Heart left ventricle (tissue), 16 donors: ENCODE data around the gene TPD52L1. TPM values are rescaled to one million over a fixed set of nuclear protein-coding genes. Genes with fewer than 3 reads are reported as not detected.

Experiments used
- ATAC-seq, 4 donors: fragments of 200-7000 bp; cut with Tn5 transposase; one replicate each; pipeline ENCODE4 v1.9.1; 2020 to 2022; ENCODE audit warnings: moderate library complexity in 4 of 4, mild to moderate bottlenecking in 3 of 4, moderate number of reproducible peaks in 1 of 4
- DNase-seq, 5 donors: peaks; one replicate each; pipeline ENCODE4 v3.0.0-alpha.2; 2020
- H3K27ac ChIP-seq, 12 donors: fragments of 200-600 bp; sonication (generic) in 4 of 12; one replicate each; pipeline versions ENCODE4 v1.5.0 to v1.8.0; 2016 to 2022; ENCODE audit warnings: mild to moderate bottlenecking in 2 of 12
- H3K27me3 ChIP-seq, 9 donors: fragments of 200-600 bp; sonication (generic) in 2 of 9; one replicate each; pipeline versions ENCODE4 v1.5.1 to v1.8.0; 2016 to 2022; ENCODE audit warnings: mild to moderate bottlenecking in 3 of 9
- H3K36me3 ChIP-seq, 9 donors: fragments of 200-600 bp; sonication (generic) in 2 of 9; one replicate each; pipeline versions ENCODE4 v1.5.0 to v1.8.0; 2018 to 2022; ENCODE audit warnings: mild to moderate bottlenecking in 2 of 9
- H3K4me1 ChIP-seq, 12 donors: fragments of 200-600 bp; sonication (generic) in 4 of 12; one replicate each; pipeline versions ENCODE4 v1.5.0 to v1.8.0; 2016 to 2022; ENCODE audit warnings: mild to moderate bottlenecking in 3 of 12
- H3K4me3 ChIP-seq, 12 donors: fragments of 200-600 bp; sonication (generic) in 4 of 12; one replicate each; pipeline versions ENCODE4 v1.5.0 to v1.8.0; 2017 to 2022; ENCODE audit warnings: mild to moderate bottlenecking in 9 of 12, moderate library complexity in 4 of 12
- H3K9me3 ChIP-seq, 12 donors: fragments of 200-600 bp; sonication (generic) in 4 of 12; one replicate each; pipeline versions ENCODE4 v1.5.0 to v1.8.0; 2016 to 2022; ENCODE audit warnings: mild to moderate bottlenecking in 1 of 12
- CTCF ChIP-seq, 12 donors: fragments of 200-600 bp; sonication (generic) in 4 of 12; IDR thresholded peaks; one replicate each; pipeline versions ENCODE4 v1.5.0 to v1.8.0; 2018 to 2022; ENCODE audit warnings: antibody characterized with exemption in 12 of 12, mild to moderate bottlenecking in 5 of 12
- POLR2A ChIP-seq, 2 donors: fragments of 450-650 bp; IDR thresholded peaks; one replicate each; pipeline ENCODE4 v1.6.1; 2017; ENCODE audit warnings: antibody characterized with exemption in 2 of 2, mild to moderate bottlenecking in 2 of 2, moderate library complexity in 2 of 2
- WGBS, 4 donors: extraction: QIAGEN DNeasy Blood & Tissue Kit in 2 of 4; methylation state at CpG; one replicate each; pipeline versions ENCODE4 v1.1.5 to v1.1.7; 2013 to 2018; 5-methylcytosine and 5-hydroxymethylcytosine counted together
- intact Hi-C, 10 donors: fragments of 100-400 bp; cut with DNase I; formaldehyde crosslinking; loops; one replicate each; pipeline versions ENCODE4 v1.11.1 to v1.14.2; 2022
- polyA plus RNA-seq, 2 donors: library from polyadenylated mRNA; stranded (reverse); fragments of 200-250 nt; gene quantifications; one replicate each; pipeline ENCODE4 v1.2.3, GENCODE V29; 2013
- total RNA-seq, 9 donors: library from RNA; depleted of rRNA in 2 of 9; stranded (reverse); fragments of >200 nt in 2 of 9; fragmentation: NEBNext Ultra II Directional in 3 of 9; extraction: Animal tissue kit (Norgen Biotek cat#: 25700) in 3 of 9; gene quantifications; one replicate each; pipeline versions ENCODE4 v1.1.0 to v1.2.4, GENCODE V29; 2016 to 2023
- donor health status: ischemic (EF 13 %, LVEDD 7.1; RV severe dilation, severe dysfunction).
- donor health status: healthy with polysubstance abuse.
- donor health status: DM: no; HTN: yes; CAD: no.
- donor health status: DM: no; HTN: no; CAD: no.
- donor health status: ischemic (EF 25% LVEDD 6.9; RV normal size, moderate dysfunction).
- donor health status: ischemic (EF 25% LVEDD 5.7; RV mildly dilated, moderate dysfunction).
- donor health status: healthy.
- donor health status: DM: yes; HTN: yes; CAD: no.
- donor health status: ischemic (EF 35%, LVEDD 5.7; RV mildly dilated, moderate dysfunction).
- donor health status: nonischemic (EF 11% LVEDD 7.7; RV severe dilation, severe dysfunction).
- donor health status: DM: yes; HTN: yes; CAD: no.
- donor health status: PGD.
- donor health status: ischemic (EF 29% LVEDD 5.4; RV normal size, mild dysfunction).
- donor health status: nonischemic (EF 23%, LVEDD 6.1; RV moderate dilation, normal function).

The TPD52L1 gene
- total and polyA plus RNA-seq, 11 donors: 13.0 to 146 (median 69.2) TPM

DNA sequence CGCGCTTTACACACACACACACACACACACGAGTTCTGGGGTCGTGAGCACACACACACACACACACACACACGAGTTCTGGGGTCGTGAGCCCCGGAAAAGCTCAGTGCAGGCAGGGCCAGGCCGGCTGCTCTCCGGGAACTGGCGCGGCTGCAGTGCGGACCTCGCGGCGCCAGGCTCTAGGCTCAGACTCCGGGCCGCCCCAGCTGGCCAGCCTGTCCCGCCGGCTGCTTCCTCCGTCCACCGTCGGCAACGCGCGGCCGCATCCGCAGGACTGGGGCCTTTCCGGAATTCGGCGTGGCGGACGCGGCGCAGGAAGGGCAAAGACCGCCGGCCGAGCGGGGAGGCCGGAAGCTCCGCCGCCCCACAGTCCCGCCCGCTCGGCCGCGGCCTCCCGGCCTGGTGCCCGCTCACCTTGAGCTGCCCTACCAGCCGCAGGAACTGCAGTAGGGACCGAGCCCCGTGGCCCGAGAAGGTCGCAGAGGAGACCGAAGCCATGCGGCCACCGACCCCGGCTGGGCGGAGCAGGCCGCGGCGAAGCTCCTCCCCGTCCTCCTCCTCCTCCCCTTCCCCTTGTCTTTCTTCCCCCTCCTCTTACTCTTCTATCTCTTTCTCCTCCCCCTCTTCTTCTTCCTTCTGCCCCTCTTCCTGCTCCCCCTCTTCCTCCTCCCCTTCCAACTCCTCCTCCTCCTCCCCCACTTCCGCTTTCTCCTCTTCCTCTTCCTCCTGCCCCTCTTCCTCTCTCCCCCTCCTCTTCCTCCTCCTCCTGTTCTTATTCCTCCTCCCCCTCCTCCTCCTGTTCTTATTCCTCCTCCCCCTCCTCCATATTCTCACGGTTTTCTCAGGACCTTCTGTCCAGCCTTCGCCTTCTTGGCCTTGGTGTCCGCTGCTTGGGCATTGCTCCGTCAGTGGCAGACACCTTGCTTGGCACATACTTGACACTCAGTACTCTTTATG, 148.1 kb downstream of the TPD52L1 start, which contains the start of gene HDDC2:
HDDC2 (minus strand) TSS at position 533 of the 957 bp plus-strand sequence; CDS start at position 498, 35 bp downstream.
- 5 to 9% (median 6%) methylated on average over 33 to 67 of the region's 67 CpGs for WGBS, 4 donors
- no peak for TF ChIP-seq CTCF (IDR thresholded peaks at IDR 0.05)
- peak in 1 of 2 donors; percentile 65 for TF ChIP-seq POLR2A (IDR thresholded peaks at IDR 0.05)
- peak; percentile 84 to 91 (median 87) for DNase-seq
- no peaks in the 10 kb centered on the region for H3K27me3 ChIP-seq
- ATAC-seq: peak; percentile 65 to 93 (median 92)
- peak within 1 kb of the TSS; percentile 83 to 97 (median 92) for H3K27ac ChIP-seq
- peaks cover 0 to 8% (median 0%) of the 10 kb centered on the region in 12 donors for H3K9me3 ChIP-seq
- peaks cover 0 to 31% (median 21%) of the 10 kb centered on the region in 12 donors for H3K4me1 ChIP-seq
- H3K4me3 ChIP-seq: peak within 1 kb of the TSS; percentile 46 to 84 (median 74)
- intact Hi-C loops: loop anchor here in 8 of 10 donors (1.0 to 10.0 kb wide), 9 partner anchors 99 to 683 kb away; partner anchors contain the start of genes TPD52L1 (in 6 of the 8), HINT3 (in 2 of the 8), RNF217 (in 1 of the 8) and TRMT11 (in 1 of the 8)
- peaks cover 0 to 37% (median 30%) of the 10 kb centered on the region in 9 donors for H3K36me3 ChIP-seq

- TF ChIP-seq POLR2A (IDR thresholded peaks at IDR 0.05) (no peak), CTCF (IDR thresholded peaks at IDR 0.05) (no peak)
- Histone ChIP-seq H3K4me1 (peaks cover 0 to 27% (median 19%) of the 10 kb centered on the region in 12 donors), H3K27ac (peak overlapping the region in 2 of 12 donors; percentile 3 to 92), H3K9me3 (peaks cover 0 to 8% (median 0%) of the 10 kb centered on the region in 12 donors), H3K4me3 (no peak overlapping the region), H3K36me3 (peaks cover 0 to 24% (median 18%) of the 10 kb centered on the region in 9 donors), H3K27me3 (no peaks in the 10 kb centered on the region)
- ATAC-seq (no peak), DNase-seq (no peak)
- intact Hi-C loops: loop anchor here in 6 of 10 donors (5.0 to 10.0 kb wide), 5 partner anchors 151 to 682 kb away; partner anchors contain the start of genes TPD52L1 (in 5 of the 6), HINT3 (in 2 of the 6), RNF217 (in 1 of the 6) and TRMT11 (in 1 of the 6)
- WGBS, 4 donors: 76 to 85% (median 81%) methylated on average over 4 of the region's 4 CpGs
These were observed 149.4 kb downstream of the TPD52L1 start for GRCh38 chr6:125302840-125303511.

- H3K36me3 ChIP-seq: peaks cover 0 to 19% (median 13%) of the 10 kb centered on the region in 9 donors
- ATAC-seq: no peak
- no peaks in the 10 kb centered on the region for H3K27me3 ChIP-seq
- no peak overlapping the region for H3K4me3 ChIP-seq
- peaks cover 0 to 24% (median 17%) of the 10 kb centered on the region in 12 donors for H3K4me1 ChIP-seq
- intact Hi-C loops: loop anchor here in 6 of 10 donors (5.0 to 10.0 kb wide), 5 partner anchors 151 to 681 kb away; partner anchors contain the start of genes TPD52L1 (in 5 of the 6), HINT3 (in 2 of the 6), RNF217 (in 1 of the 6) and TRMT11 (in 1 of the 6)
- TF ChIP-seq CTCF (IDR thresholded peaks at IDR 0.05) (no peak), POLR2A (IDR thresholded peaks at IDR 0.05) (no peak)
- 77 to 90% (median 82%) methylated on average over 1 of the region's 1 CpG for WGBS, 4 donors
- H3K9me3 ChIP-seq: peaks cover 0 to 8% (median 0%) of the 10 kb centered on the region in 12 donors
- no peak for DNase-seq
- H3K27ac ChIP-seq: no peak overlapping the region
These were observed 149.9 kb downstream of the TPD52L1 start for GRCh38 chr6:125303512-125303854.
